GM10248 (cell line): ENCODE measurements around the gene GTPBP1.

Source experiments
- CTCF ChIA-PET: fragments of 300-600 bp; sonication (Branson Sonifier 250); formaldehyde crosslinking; extraction: SDS; loops from one replicate; lab custom pipeline; 2021; ENCODE audit warnings: antibody characterized with exemption; lab: Yijun Ruan, JAX
- POLR2A ChIA-PET: fragments of 350-650 bp; sonication (Branson Sonifier 250); formaldehyde crosslinking; extraction: SDS; loops from one replicate; lab custom pipeline; 2020; ENCODE audit warnings: antibody characterized with exemption; lab: Yijun Ruan, JAX
- DNase-seq: peaks from one replicate; pipeline ENCODE4 v3.0.0; 2012; ENCODE audit errors: extremely low spot score
- CTCF ChIP-seq: IDR thresholded peaks from 2 replicates; pipeline ENCODE4 v1.5.1; 2012; ENCODE audit warnings: mild to moderate bottlenecking, low read depth; ENCODE audit errors: extremely low read depth, missing control alignments, control extremely low read depth

Gene GTPBP1

GRCh38 chr22:38751422-38752346 is 45.9 kb downstream of the GTPBP1 start:
- DNase-seq: peak; percentile 84
- no peak for TF ChIP-seq CTCF
- ChIA-PET POLR2A (interaction anchor here (1.1 kb wide), 2 partner anchors 9 to 17 kb away, joined by 4 to 15 read pairs; no protein-coding TSS in a partner anchor), CTCF (interaction anchor here (1.0 to 3.3 kb wide), 5 partner anchors 8 to 29 kb away, joined by 3 to 16 read pairs (median 4); no protein-coding TSS in a partner anchor)

GRCh38 chr22:38753948-38754750 is 48.4 kb downstream of the GTPBP1 start:
- CTCF ChIA-PET: interaction anchor here (0.7 to 1.2 kb wide), 4 partner anchors 11 to 20 kb away, joined by 3 to 4 read pairs (median 3); no protein-coding TSS in a partner anchor
- POLR2A ChIA-PET: interaction anchor here (1.1 kb wide), 1 partner anchor 565 kb away, joined by 4 read pairs; the partner anchor contains the start of gene RPL3
- no peak for TF ChIP-seq CTCF

DNA sequence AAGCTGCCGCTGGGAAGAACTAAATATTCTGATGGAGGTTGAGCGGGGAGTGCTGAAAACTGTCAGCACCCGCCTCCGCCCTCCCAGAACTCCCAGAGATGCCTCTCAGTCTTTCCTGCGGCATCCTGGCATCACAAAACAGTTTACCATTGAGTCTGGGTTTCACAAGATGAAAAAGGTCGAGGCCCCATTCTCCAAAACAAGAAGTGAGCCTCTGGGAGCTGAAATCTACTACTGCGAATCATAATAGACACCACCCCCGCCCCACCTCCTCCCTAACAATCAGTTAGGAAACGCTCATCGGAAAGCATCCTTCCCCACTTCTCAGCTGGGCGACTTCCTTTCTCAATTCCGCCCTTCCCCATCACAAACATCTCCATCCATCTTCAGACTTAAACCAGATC is 49.0 kb downstream of the GTPBP1 start:
- CTCF ChIA-PET: interaction anchor here (0.7 to 1.2 kb wide), 4 partner anchors 11 to 20 kb away, joined by 3 to 4 read pairs (median 3); no protein-coding TSS in a partner anchor
- DNase-seq: no peak
- TF ChIP-seq CTCF: no peak
- POLR2A ChIA-PET: interaction anchor here (1.1 kb wide), 1 partner anchor 564 kb away, joined by 4 read pairs; the partner anchor contains the start of gene RPL3

More at GRCh38 chr22:38753948-38754750, 48.4 kb downstream of the GTPBP1 start:
- no peak for DNase-seq

GRCh38 chr22:38755155-38755910 is 49.6 kb downstream of the GTPBP1 start:
- peak; percentile 76 for DNase-seq
- ChIA-PET CTCF (interaction anchor here (0.7 to 3.0 kb wide), 3 partner anchors 11 to 13 kb away, joined by 3 to 16 read pairs (median 3); no protein-coding TSS in a partner anchor), POLR2A (interaction anchor here (0.5 kb wide), 1 partner anchor 358 kb away, joined by 4 read pairs; no protein-coding TSS in a partner anchor)
- TF ChIP-seq CTCF: no peak

GRCh38 chr22:38755911-38756532 is 50.3 kb downstream of the GTPBP1 start, which contains the start of gene SUN2:
SUN2 (minus strand) TSS chr22:38755998; CDS start chr22:38752628, 3,370 bp downstream.
- no peak for TF ChIP-seq CTCF
- DNase-seq: peak; percentile 99
- ChIA-PET CTCF (interaction anchor here (1.2 to 3.0 kb wide), 3 partner anchors 10 to 23 kb away, joined by 5 to 16 read pairs (median 11); no protein-coding TSS in a partner anchor), POLR2A (interaction anchor here (0.5 to 0.8 kb wide), 2 partner anchors 21 to 357 kb away, joined by 3 to 4 read pairs; no protein-coding TSS in a partner anchor)
